Mucosa of gallbladder (tissue), 1 donor: ENCODE data around the gene PIGL. TPM values are rescaled to one million over a fixed set of nuclear protein-coding genes. Genes with fewer than 3 reads are reported as not detected.
"Not testable (repeated sequence)": the region's sequence is repeated elsewhere in the genome, so short reads cannot be mapped to it uniquely, and the experiment has no call there.

Experiments used
- DNase-seq: peaks from one replicate; pipeline ENCODE4 v3.0.0-alpha.2; 2020; ENCODE audit warnings: low spot score
- total RNA-seq: library from RNA; stranded (reverse); gene quantifications from one replicate; pipeline ENCODE4 v1.2.1, GENCODE V29; 2021
- donor health status: DM: no; HTN: no; CAD: no.

Gene PIGL
- total RNA-seq, result 23.5 TPM

DNA sequence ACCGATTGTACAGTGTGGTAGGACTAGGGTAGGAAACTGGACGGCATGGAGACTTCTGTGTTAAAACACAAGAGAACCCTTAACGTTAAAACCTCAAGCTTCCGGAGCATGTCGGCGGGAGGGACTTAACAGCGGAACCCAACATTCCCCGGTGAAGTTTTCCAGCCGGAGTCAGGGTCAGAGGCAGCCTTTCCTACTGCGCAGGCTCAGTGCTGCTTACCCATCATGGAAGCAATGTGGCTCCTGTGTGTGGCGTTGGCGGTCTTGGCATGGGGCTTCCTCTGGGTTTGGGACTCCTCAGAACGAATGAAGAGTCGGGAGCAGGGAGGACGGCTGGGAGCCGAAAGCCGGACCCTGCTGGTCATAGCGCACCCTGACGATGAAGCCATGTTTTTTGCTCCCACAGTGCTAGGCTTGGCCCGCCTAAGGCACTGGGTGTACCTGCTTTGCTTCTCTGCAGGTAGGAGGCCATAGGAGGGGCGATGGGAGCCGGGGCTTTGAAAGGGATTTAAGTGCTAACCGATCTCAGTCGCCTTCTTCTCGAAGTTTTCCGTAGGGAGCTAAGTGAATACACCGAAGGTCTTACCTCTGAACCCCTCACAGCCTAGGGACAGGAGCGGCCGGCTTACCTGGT lies at the start of gene PIGL:
Gene PIGL (plus strand): TSS at position 209 of the 634 bp plus-strand sequence. CDS start 17 bp downstream, at position 226.
- peak; percentile 89 for DNase-seq

DNA sequence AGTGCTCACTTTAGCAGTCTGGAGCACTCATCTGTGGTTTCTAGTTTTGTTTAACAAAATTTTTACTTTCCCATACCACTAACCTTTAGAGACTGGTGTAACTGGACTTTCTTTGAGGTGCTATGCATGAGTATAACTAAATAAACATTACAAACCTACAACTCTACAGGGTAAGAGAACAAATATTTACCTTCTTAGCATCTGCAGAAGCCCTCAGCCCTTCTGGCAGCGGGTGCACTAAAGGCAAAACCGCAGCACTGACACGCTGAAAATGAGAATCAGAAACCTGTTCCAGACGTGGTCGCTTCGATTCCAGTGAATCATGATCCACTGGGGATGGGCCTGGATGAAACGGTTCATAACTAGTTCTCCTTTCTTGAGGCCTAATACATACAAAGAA lies 45.4 kb upstream of the PIGL start:
- no peak for DNase-seq

DNA sequence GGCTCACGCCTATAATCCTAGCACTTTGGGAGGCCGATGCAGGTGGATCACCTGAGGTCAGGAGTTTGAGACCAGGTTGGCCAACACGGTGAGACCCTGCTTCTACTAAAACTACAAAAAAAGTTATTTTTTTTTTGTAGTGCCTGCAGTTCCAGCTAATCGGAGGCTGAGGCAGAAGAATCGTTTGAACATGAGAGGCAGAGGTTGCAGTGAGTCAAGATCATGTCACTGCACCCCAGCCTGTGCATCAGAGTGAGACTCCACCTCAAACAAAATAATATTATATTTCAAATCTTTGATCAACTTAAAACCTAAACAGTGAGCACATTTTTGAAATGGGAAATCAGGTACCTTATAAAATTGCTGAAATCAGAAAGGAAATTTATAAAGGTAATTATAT lies 38.2 kb upstream of the PIGL start:
- DNase-seq, result no peak

- no peak for DNase-seq
These were observed 35.4 kb upstream of the PIGL start for GRCh38 chr17:16181581-16181980.

GRCh38 chr17:16187642-16188041 lies 29.4 kb upstream of the PIGL start:
- no peak for DNase-seq

DNA sequence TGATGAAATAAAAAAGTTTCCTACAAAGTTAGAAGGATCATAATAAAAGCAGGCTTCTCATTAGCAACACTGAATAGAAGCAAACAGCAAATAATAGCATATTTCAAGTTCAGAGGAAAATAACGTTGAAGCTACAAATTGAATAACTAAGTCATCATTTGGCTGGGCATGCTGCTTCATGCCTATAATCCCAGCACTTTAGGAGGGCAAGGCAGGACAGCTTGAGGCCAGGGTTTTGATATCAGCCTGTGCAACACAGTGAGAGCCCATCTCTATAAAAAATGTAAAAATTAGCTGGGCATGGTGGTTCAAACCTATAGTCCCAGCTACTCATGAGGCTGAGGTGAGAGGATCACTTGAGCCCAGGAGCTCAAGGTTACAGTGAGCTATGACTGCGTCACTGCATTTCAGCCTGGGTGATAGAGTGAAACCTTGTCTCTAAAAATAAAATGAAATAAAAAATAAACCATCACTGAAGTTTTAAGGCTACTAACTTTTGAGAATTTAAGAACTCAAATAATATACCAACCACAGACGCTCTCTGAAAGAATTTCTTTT lies 27.1 kb upstream of the PIGL start:
- no peak for DNase-seq

GRCh38 chr17:16190703-16191360 lies 26.2 kb upstream of the PIGL start:
- DNase-seq, result no peak

DNA sequence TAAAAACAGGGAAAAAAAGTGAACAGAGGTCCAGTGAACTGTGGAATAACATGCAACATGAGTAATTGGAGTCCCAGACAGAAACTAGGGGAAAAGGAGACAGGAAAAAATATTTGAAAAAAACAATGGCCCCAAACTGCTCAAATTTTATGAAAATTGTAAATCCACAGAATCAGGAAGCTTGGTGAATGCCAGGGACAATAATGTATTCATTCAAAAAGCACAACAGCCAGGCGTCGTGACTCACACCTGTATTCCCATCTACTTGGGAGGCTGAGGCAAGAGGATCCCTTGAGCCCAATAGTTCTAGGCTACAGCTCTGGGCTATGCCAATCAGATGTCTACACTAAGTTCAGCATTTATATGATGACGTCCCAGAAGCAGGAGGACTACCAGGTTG lies 25.4 kb upstream of the PIGL start:
- no peak for DNase-seq

- not testable (repeated sequence) for DNase-seq
These were observed 22.6 kb upstream of the PIGL start for GRCh38 chr17:16194307-16194835.

- no peak for DNase-seq
These were observed 19.7 kb upstream of the PIGL start for GRCh38 chr17:16197276-16197675.

- DNase-seq, result no peak
These were observed 17.9 kb upstream of the PIGL start for GRCh38 chr17:16199093-16199492.

- not testable (repeated sequence) for DNase-seq
These were observed 15.3 kb upstream of the PIGL start for GRCh38 chr17:16201693-16202131.

DNA sequence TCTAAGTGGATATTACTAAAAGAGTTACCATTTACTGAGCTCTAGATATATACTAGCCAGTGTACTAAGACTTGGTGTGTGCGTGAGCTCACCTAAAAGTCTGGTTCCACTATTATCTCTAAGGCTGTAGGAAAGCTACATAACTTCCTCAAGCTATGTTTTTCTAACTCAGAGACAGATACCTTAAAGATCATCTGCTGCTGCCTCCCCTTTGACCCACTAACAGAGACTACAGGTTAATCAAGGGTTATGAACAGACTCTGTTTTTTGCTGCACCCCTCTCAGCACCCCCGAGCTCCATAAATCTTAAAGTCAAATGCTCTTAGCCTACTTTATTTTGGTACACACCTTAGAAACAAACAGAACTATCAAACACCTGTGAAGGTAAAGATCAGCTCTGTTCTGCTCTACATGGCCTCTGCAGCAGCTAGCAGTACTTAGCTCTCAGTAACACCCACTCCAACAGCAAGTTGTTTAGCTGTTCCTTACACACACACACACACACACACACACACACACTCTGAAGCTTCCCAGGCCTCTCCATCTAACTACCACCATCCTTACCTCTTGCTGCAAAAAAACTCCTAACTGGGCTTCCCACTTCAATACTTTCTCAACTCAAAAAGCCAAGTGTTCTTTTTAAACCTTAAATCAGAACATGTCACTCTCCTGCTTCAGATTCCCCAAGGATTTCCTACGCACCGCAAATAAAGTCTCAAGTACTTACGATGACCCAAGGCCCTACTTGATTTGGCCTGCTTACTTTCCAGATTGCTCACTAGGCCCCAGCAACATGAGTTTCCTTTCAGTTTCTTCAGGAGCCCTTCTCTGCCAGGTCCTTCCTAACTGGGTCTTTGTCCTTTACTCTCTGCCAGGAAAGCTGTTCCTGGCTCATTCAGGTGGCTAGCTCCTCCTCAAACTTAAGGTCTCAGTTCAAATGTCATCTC lies 14.2 kb upstream of the PIGL start:
- peak; percentile 17 for DNase-seq

DNA sequence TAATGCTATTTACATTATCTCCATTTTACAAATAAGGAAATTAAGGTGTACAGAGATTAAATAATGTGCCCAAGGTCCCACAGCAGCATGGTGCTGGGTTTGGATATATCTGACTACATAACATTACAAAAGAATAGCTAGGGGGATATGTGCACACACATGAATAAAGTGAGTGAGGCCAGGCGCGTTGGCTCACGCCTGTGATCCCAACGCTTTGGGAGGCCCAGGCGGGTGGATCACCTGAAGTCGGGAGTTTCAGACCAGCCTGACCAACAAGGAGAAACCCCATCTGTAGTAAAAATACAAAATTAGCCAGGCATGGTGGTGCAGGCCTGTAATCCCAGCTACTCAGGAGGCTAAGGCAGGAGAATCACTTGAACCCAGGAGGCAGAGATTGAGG lies 12.2 kb upstream of the PIGL start:
- not testable (repeated sequence) for DNase-seq

DNA sequence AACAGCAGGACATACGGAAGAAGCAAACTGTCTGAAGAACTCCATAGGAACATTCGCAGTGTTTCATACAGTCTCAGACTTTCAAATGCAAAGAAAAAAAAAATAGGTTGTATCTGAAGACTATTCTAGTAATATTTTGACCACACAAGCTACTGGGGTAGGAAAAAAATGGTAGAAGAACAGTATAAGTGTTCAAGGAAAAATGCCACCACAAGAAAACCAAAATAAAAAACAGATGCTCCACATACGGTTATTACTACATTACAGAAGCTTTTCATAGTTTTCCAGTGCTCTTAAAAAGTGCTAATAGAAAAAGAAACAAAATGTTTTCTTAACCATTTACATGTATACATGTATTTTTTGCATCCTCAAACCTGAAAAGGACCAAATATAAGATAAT lies 5.4 kb upstream of the PIGL start:
- DNase-seq, result no peak

GRCh38 chr17:16212793-16213192 lies 4.2 kb upstream of the PIGL start:
- DNase-seq, result no peak

DNA sequence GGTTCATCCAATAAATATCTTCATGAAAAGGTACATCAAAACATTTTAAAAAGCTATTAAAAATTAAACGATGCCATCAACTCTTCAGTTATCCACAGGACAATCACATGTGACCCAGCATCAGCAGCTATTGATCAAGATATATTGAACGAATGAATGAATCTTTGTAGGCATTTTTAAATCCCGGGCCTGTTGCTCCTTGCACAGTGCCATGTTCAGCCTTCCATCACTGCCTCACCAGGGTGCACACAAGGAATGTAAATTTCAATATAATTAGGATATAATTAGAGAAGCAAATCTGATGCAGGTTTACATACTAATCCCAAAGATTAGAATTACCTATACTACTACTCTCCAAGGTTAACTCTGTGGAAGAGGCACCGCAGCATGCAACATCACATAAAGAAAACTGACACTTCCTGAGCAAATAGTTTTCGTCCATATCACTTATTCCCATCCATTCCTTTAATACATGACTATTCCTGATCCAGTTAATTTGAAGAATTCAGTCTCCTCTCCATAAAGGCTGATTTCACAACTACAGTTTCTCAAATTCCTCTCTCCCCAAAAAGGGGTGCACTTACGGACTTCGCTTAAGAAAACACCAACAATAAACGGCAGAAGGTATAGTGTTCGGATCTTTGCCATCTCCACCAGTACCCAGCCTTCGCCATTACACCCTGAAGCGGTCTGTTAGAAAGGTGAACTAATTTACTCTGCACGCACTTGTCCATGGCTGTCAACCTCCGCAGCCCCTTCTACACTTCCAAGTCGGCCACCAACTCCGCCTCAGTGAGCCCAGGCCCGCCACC lies 2.6 kb upstream of the PIGL start:
- DNase-seq, result no peak

GRCh38 chr17:16215002-16215272 lies 2.1 kb upstream of the PIGL start:
- DNase-seq, result peak; percentile 18

GRCh38 chr17:16215273-16215964 lies 1.6 kb upstream of the PIGL start, which contains the start of gene NCOR1:
Gene NCOR1 (minus strand): TSS chr17:16215534. CDS start chr17:16194569, 20,965 bp downstream.
- peak; percentile 93 for DNase-seq

DNA sequence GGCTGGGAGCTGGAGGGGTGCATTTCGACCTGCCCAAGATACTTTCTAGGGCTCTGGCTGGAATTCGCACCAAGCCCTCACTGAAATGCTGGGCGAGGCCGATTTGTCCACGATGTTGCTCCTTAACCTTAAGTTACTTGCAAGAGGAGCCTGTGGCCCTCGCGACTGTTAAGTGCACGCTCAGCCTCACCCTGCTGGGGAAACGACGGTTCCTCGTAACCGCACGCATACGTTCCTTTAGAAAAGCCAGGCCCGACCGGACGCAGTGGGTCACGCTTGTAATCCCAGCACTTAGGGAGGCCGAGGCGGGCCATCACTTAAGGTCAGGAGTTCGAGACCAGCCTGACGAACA lies 1.1 kb upstream of the PIGL start:
- peak; percentile 36 for DNase-seq
